A549 (cell line): ENCODE data around the gene KCNF1. TPM values are rescaled to one million over a fixed set of nuclear protein-coding genes. Genes with fewer than 3 reads are reported as not detected.

Experiments used
- ATAC-seq, 2 experiments: fragments of 200-7000 bp in 1 of 2; fragments of >200 bp in 1 of 2; cut with Nextera tagmentation in 1 of 2; cut with Tn5 transposase in 1 of 2; 3 replicates each; pipeline versions ENCODE4 v1.8.0 to v1.9.1; 2018 to 2020; ENCODE audit warnings: mild to moderate bottlenecking in 1 of 2, moderate library complexity in 1 of 2
- CTCF ChIA-PET: fragments of 300-600 bp; sonication (Branson Sonifier 250); formaldehyde crosslinking; extraction: SDS; loops from one replicate; lab custom pipeline; 2021; ENCODE audit warnings: antibody characterized with exemption, inconsistent platforms; lab: Yijun Ruan, JAX
- POLR2A ChIA-PET: fragments of 350-600 bp; formaldehyde crosslinking; extraction: SDS; loops from one replicate; lab custom pipeline; 2021; ENCODE audit warnings: antibody characterized with exemption, inconsistent platforms; lab: Yijun Ruan, JAX
- DNase-seq, 2 experiments: peaks; one replicate each; pipeline versions ENCODE4 v3.0.0 to v3.0.0-alpha.2; 2011 to 2016; ENCODE audit warnings: low read depth in 1 of 2, low spot score in 1 of 2
- FAIRE-seq: peaks from 2 replicates; lab custom pipeline; 2011; peaks lifted over from hg19 to GRCh38; lab: Jason Lieb, UNC
- H3K27ac ChIP-seq, 2 experiments: fragments of >200 bp; sonication (Bioruptor Twin); formaldehyde crosslinking; 3 replicates each; pipeline ENCODE4 v1.5.1; 2016 to 2017
- H3K4me1 ChIP-seq: fragments of >200 bp; sonication (Bioruptor Twin); formaldehyde crosslinking; 3 replicates; pipeline ENCODE4 v1.6.1; 2016
- H3K4me2 ChIP-seq: fragments of >200 bp; sonication (Bioruptor Twin); formaldehyde crosslinking; 3 replicates; pipeline ENCODE4 v1.6.1; 2016
- H3K4me3 ChIP-seq: fragments of >200 bp; sonication (Bioruptor Twin); formaldehyde crosslinking; 3 replicates; pipeline ENCODE4 v1.5.1; 2016
- H3K9me3 ChIP-seq: fragments of >200 bp; sonication (Bioruptor Twin); formaldehyde crosslinking; 3 replicates; pipeline ENCODE4 v1.6.1; 2016
- ATOH8 ChIP-seq: fragments of 250-450 bp; sonication (Bioruptor Pico); IDR thresholded peaks from 2 replicates; pipeline ENCODE4 v1.5.0; 2020; ENCODE audit warnings: low read depth, mild to moderate bottlenecking, moderate library complexity
- CHD2 ChIP-seq: fragments of 150-350 bp; IDR thresholded peaks from 2 replicates; pipeline ENCODE4 v1.6.1; 2014; ENCODE audit warnings: low read length; ENCODE audit not compliant: partially characterized antibody
- CHD4 ChIP-seq: fragments of 200-600 bp; sonication (generic); IDR thresholded peaks from 2 replicates; pipeline ENCODE4 v1.6.1; 2016; ENCODE audit warnings: antibody characterized with exemption, mild to moderate bottlenecking, borderline replicate concordance
- CTCF ChIP-seq: fragments of >200 bp; sonication (Bioruptor Twin); formaldehyde crosslinking; IDR thresholded peaks from 3 replicates; pipeline ENCODE4 v1.5.1; 2016
- E2F6 ChIP-seq: IDR thresholded peaks from 2 replicates; pipeline ENCODE4 v1.6.1; 2012; ENCODE audit warnings: low read depth, borderline replicate concordance
- EHMT2 ChIP-seq: fragments of 200-600 bp; sonication (generic); IDR thresholded peaks from 2 replicates; pipeline ENCODE4 v1.6.1; 2016; ENCODE audit warnings: antibody characterized with exemption, low read depth, mild to moderate bottlenecking, moderate library complexity
- FOSB ChIP-seq: fragments of 250-450 bp; sonication (Bioruptor Pico); IDR thresholded peaks from 2 replicates; pipeline ENCODE4 v1.5.0; 2020; ENCODE audit warnings: mild to moderate bottlenecking, moderate library complexity
- FOSL2 ChIP-seq, 2 experiments: fragments of 450-650 bp in 1 of 2; fragments of >200 bp in 1 of 2; sonication (Bioruptor Twin) in 1 of 2; formaldehyde crosslinking; IDR thresholded peaks; 2 replicates each; pipeline versions ENCODE4 v1.5.0 to v1.6.1; 2016 to 2020; ENCODE audit warnings: mild to moderate bottlenecking in 1 of 2, moderate library complexity in 1 of 2
- HOXB13 ChIP-seq: fragments of 250-450 bp; sonication (Bioruptor Pico); IDR thresholded peaks from 2 replicates; pipeline ENCODE4 v1.5.0; 2020; ENCODE audit warnings: low read depth, mild to moderate bottlenecking, moderate library complexity
- JUN ChIP-seq, 2 experiments: fragments of >200 bp; sonication (Bioruptor Twin); formaldehyde crosslinking; IDR thresholded peaks; 2 replicates in 1 of 2; 3 replicates in 1 of 2; pipeline ENCODE4 v1.6.1; 2016 to 2017
- KDM5A ChIP-seq: fragments of 200-600 bp; sonication (generic); IDR thresholded peaks from 2 replicates; pipeline ENCODE4 v1.6.1; 2016; ENCODE audit warnings: antibody characterized with exemption, mild to moderate bottlenecking
- MAX ChIP-seq: IDR thresholded peaks from 2 replicates; pipeline ENCODE4 v1.6.1; 2012
- MAZ ChIP-seq: fragments of 150-350 bp; IDR thresholded peaks from 2 replicates; pipeline ENCODE4 v1.6.1; 2014; ENCODE audit warnings: antibody characterized with exemption, low read depth, low read length, borderline replicate concordance
- PHF8 ChIP-seq: fragments of 200-600 bp; sonication (generic); IDR thresholded peaks from 2 replicates; pipeline ENCODE4 v1.6.1; 2016; ENCODE audit warnings: low read depth, mild to moderate bottlenecking, antibody characterized with exemption, moderate library complexity, borderline replicate concordance
- RARB ChIP-seq: fragments of 250-450 bp; sonication (Bioruptor Pico); IDR thresholded peaks from 2 replicates; pipeline ENCODE4 v1.8.0; 2021; ENCODE audit warnings: mild to moderate bottlenecking, moderate library complexity
- RFX5 ChIP-seq: fragments of 450-650 bp; IDR thresholded peaks from 2 replicates; pipeline ENCODE4 v1.7.1; 2014; ENCODE audit warnings: antibody characterized with exemption, mild to moderate bottlenecking, moderate library complexity
- RNF2 ChIP-seq: fragments of 200-600 bp; sonication (generic); IDR thresholded peaks from 2 replicates; pipeline ENCODE4 v1.6.1; 2016; ENCODE audit warnings: low read depth, mild to moderate bottlenecking, antibody characterized with exemption, moderate library complexity, borderline replicate concordance
- USF2 ChIP-seq: fragments of 450-650 bp; IDR thresholded peaks from 2 replicates; pipeline ENCODE4 v1.6.1; 2014; ENCODE audit warnings: antibody characterized with exemption
- ZC3H11A ChIP-seq: fragments of 450-650 bp; IDR thresholded peaks from 2 replicates; pipeline ENCODE4 v1.6.1; 2014; ENCODE audit warnings: antibody characterized with exemption, mild to moderate bottlenecking
- ZSCAN20 ChIP-seq: fragments of 250-450 bp; sonication (Bioruptor Pico); IDR thresholded peaks from 2 replicates; pipeline ENCODE4 v1.8.0; 2022; ENCODE audit warnings: mild to moderate bottlenecking, moderate library complexity
- WGBS: methylation state at CpG from one replicate; pipeline ENCODE4 v1.1.6; 2017; ENCODE audit errors: missing lambda C conversion rate; 5-methylcytosine and 5-hydroxymethylcytosine counted together
- polyA plus RNA-seq, 4 experiments: library from polyadenylated mRNA; depleted of rRNA in 3 of 4; stranded (reverse); fragments of >200 nt; fragmentation: RNase III in 1 of 4; extraction: RNeasy Plus Mini Kit Qiagen cat#74134 plus additional on column Dnase treatment in 1 of 4; gene quantifications; 2 replicates in 3 of 4; 3 replicates in 1 of 4; pipeline ENCODE4 v1.2.3, GENCODE V29; 2011 to 2017

Gene KCNF1
- polyA plus RNA-seq, 2 of the 4 experiments (the other 2 are of a cell fraction), result 3.7 to 4.4 TPM

- ATAC-seq, result no peak
- WGBS, result 77% methylated on average over 9 of the region's 10 CpGs
- DNase-seq, result no peak
- CTCF ChIA-PET, result interaction anchor here (1.3 to 2.1 kb wide), 4 partner anchors 11 to 111 kb away, joined by 3 to 8 read pairs (median 6); no protein-coding TSS in a partner anchor
- H3K27ac ChIP-seq, result no peak overlapping the region
- no peak for FAIRE-seq
- H3K9me3 ChIP-seq, result no peaks in the 10 kb centered on the region
- no peak overlapping the region for H3K4me2 ChIP-seq
- H3K4me1 ChIP-seq, result peaks cover 5% of the 10 kb centered on the region; the same call in 1 of the 3 replicates
- TF ChIP-seq RNF2, result no peak
- no peak for TF ChIP-seq CHD4
- TF ChIP-seq RFX5, result no peak
- TF ChIP-seq KDM5A, result no peak
- no peak for TF ChIP-seq E2F6
- no peak for TF ChIP-seq MAX
- TF ChIP-seq JUN (IDR thresholded peaks at IDR 0.05), result no peak
- TF ChIP-seq FOSB (CRISPR knock-in tag), result no peak
- TF ChIP-seq EHMT2, result no peak
- TF ChIP-seq USF2, result no peak
- no peak for TF ChIP-seq FOSL2 (IDR thresholded peaks at IDR 0.05)
- TF ChIP-seq FOSL2 (CRISPR knock-in tag; IDR thresholded peaks at IDR 0.05), result no peak
- no peak for TF ChIP-seq ZC3H11A
- TF ChIP-seq CHD2, result no peak
- TF ChIP-seq CTCF, result no peak
- TF ChIP-seq RARB (CRISPR knock-in tag), result no peak
- TF ChIP-seq HOXB13 (CRISPR knock-in tag), result no peak
- TF ChIP-seq ZSCAN20 (CRISPR knock-in tag), result no peak
- POLR2A ChIA-PET, result no interaction called here
- no peak overlapping the region for H3K4me3 ChIP-seq
These were observed 35.3 kb downstream of the KCNF1 start for GRCh38 chr2:10947005-10947440.

GRCh38 chr2:10947446-10948187, 35.9 kb downstream of the KCNF1 start:
- DNase-seq, result no peak
- ChIA-PET CTCF (interaction anchor here (1.6 to 2.1 kb wide), 3 partner anchors 11 to 112 kb away, joined by 5 to 8 read pairs (median 8); no protein-coding TSS in a partner anchor), POLR2A (no interaction called here)
- no peak for ATAC-seq
- no peak for FAIRE-seq
- peaks cover 5% of the 10 kb centered on the region; the same call in 1 of the 3 replicates for H3K4me1 ChIP-seq
- TF ChIP-seq CHD2, result no peak
- TF ChIP-seq HOXB13 (CRISPR knock-in tag), result no peak
- no peak for TF ChIP-seq ATOH8 (CRISPR knock-in tag)
- TF ChIP-seq PHF8, result no peak
- TF ChIP-seq MAZ, result no peak
- no peak for TF ChIP-seq FOSB (CRISPR knock-in tag)
- no peak for TF ChIP-seq EHMT2
- H3K4me2 ChIP-seq, result no peak overlapping the region
- no peaks in the 10 kb centered on the region for H3K9me3 ChIP-seq
- no peak overlapping the region for H3K27ac ChIP-seq
- no peak overlapping the region for H3K4me3 ChIP-seq
- WGBS, result 87% methylated on average over 11 of the region's 11 CpGs
